Karpas-422 (cell line): Measurements from ENCODE around the gene CD180. TPM values are rescaled to one million over a fixed set of nuclear protein-coding genes. Genes with fewer than 3 reads are reported as not detected.

Experiments used
- DNase-seq: peaks from one replicate; pipeline ENCODE4 v3.0.0-alpha.2; 2015
- H2AFZ ChIP-seq: fragments of 200-600 bp; sonication (generic); 2 replicates; pipeline ENCODE4 v1.6.1; 2014; ENCODE audit warnings: antibody characterized with exemption, low read length, mixed read lengths
- H3K27ac ChIP-seq: fragments of 200-600 bp; sonication (generic); 2 replicates; pipeline ENCODE4 v1.5.1; 2014; ENCODE audit warnings: mild to moderate bottlenecking, low read length, moderate library complexity
- H3K27me3 ChIP-seq: fragments of 200-600 bp; sonication (generic); 2 replicates; pipeline ENCODE4 v1.6.1; 2014; ENCODE audit warnings: low read length, mixed read lengths
- H3K36me3 ChIP-seq: fragments of 200-600 bp; sonication (generic); 2 replicates; pipeline ENCODE4 v1.6.1; 2014; ENCODE audit warnings: low read length, mixed read lengths; ENCODE audit not compliant: insufficient read depth
- H3K4me1 ChIP-seq: fragments of 200-600 bp; sonication (generic); 2 replicates; pipeline ENCODE4 v1.6.1; 2014; ENCODE audit warnings: mild to moderate bottlenecking, low read length, mixed read lengths
- H3K4me2 ChIP-seq: fragments of 200-600 bp; sonication (generic); 2 replicates; pipeline ENCODE4 v1.6.1; 2014; ENCODE audit warnings: low read length, low read depth, mild to moderate bottlenecking; ENCODE audit not compliant: poor library complexity, severe bottlenecking
- H3K4me3 ChIP-seq: fragments of 200-600 bp; sonication (generic); 2 replicates; pipeline ENCODE4 v1.5.1; 2014; ENCODE audit warnings: mild to moderate bottlenecking, antibody characterized with exemption, low read length, mixed read lengths
- H3K79me2 ChIP-seq: fragments of 200-600 bp; sonication (generic); 2 replicates; pipeline ENCODE4 v1.6.1; 2014; ENCODE audit warnings: mild to moderate bottlenecking, low read length, mixed read lengths
- H3K9ac ChIP-seq: fragments of 200-600 bp; sonication (generic); 2 replicates; pipeline ENCODE4 v1.6.0; 2014; ENCODE audit warnings: low read length
- H3K9me2 ChIP-seq: fragments of 200-600 bp; sonication (generic), shearing (Covaris generic); replicated peaks from 2 replicates; pipeline ENCODE4 v1.6.0; 2014; ENCODE audit warnings: mild to moderate bottlenecking, low read length, moderate library complexity; ENCODE audit not compliant: insufficient read depth
- H3K9me3 ChIP-seq: fragments of 300-700, 200-600 bp; sonication (generic); 2 replicates; pipeline ENCODE4 v1.6.1; 2014; ENCODE audit warnings: low read length, mixed read lengths
- H4K20me1 ChIP-seq: fragments of 200-600 bp; sonication (generic); 2 replicates; pipeline ENCODE4 v1.6.1; 2014; ENCODE audit warnings: mild to moderate bottlenecking, antibody characterized with exemption, low read length, low read depth; ENCODE audit not compliant: insufficient read depth
- total RNA-seq: library from RNA; depleted of rRNA; stranded (reverse); fragments of >200 nt; shearing (Covaris generic); gene quantifications from 2 replicates; pipeline ENCODE4 v1.2.3, GENCODE V29; 2014; ENCODE audit warnings: low replicate concordance

Gene CD180
- total RNA-seq, 1 experiment from 2014 or later: 90.7 TPM

DNA sequence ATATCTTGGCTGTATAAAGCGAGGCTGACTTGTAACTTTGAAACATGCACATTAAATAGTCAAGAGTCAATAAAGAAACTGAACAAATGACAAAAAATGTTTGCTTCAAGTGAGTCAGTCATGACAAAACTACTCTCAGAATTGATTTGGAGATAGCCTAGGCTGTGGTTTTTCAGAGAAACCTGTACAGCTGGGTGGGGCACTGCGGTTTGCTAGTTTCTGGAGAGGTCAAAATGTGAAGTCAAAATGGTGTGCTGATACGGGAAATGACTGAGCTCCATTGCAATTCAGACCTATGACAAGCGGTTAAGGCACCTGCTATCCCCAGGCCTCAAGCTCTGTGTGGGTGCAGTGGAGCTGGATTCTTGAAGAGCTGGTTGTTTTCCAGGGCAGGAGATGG lies 10.3 kb upstream of the CD180 start:
- peak overlapping the region; percentile 13; the same call in 1 of the 2 replicates for H3K4me3 ChIP-seq
- no peaks in the 10 kb centered on the region for H3K9me3 ChIP-seq
- H3K79me2 ChIP-seq: no peaks in the 10 kb centered on the region
- peaks cover 77% of the 10 kb centered on the region for H3K4me1 ChIP-seq
- H3K27me3 ChIP-seq: no peaks in the 10 kb centered on the region
- peak; percentile 73 for DNase-seq
- H3K9me2 ChIP-seq: no peaks in the 10 kb centered on the region
- H3K9ac ChIP-seq: peak overlapping the region; percentile 16
- peak overlapping the region; percentile 87 for H3K27ac ChIP-seq
- H2AFZ ChIP-seq: peak overlapping the region; percentile 22; the same call in 1 of the 2 replicates
- H3K4me2 ChIP-seq: peak overlapping the region; percentile 67
- H4K20me1 ChIP-seq: no peaks in the 10 kb centered on the region
- no peaks in the 10 kb centered on the region for H3K36me3 ChIP-seq

DNA sequence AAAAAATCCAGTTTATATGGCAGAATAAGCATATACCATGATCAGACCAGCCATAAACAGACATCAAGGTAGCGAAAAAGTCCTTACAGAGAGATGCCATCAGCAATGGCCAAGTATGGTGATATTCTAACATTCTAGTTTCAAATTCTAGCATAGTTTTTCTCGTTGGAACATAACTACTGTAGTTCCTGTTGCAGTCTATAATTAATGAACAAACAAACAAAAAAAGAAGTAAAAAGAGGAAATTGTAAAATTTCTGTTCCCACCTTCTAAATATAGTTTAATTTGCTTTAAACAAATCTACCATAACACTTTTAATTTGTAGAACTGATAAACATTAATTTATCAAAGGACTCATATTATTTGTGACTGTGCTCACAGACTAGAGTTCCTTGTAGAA lies 9.9 kb upstream of the CD180 start:
- H4K20me1 ChIP-seq: no peaks in the 10 kb centered on the region
- H3K4me3 ChIP-seq: peak overlapping the region; percentile 13
- peak overlapping the region; percentile 87 for H3K27ac ChIP-seq
- peak overlapping the region; percentile 67 for H3K4me2 ChIP-seq
- no peaks in the 10 kb centered on the region for H3K9me2 ChIP-seq
- peak; percentile 61 for DNase-seq
- no peaks in the 10 kb centered on the region for H3K36me3 ChIP-seq
- peaks cover 79% of the 10 kb centered on the region for H3K4me1 ChIP-seq
- peak overlapping the region; percentile 61 for H3K9ac ChIP-seq
- H3K9me3 ChIP-seq: no peaks in the 10 kb centered on the region
- H2AFZ ChIP-seq: peak overlapping the region; percentile 71; the same call in 1 of the 2 replicates
- no peaks in the 10 kb centered on the region for H3K79me2 ChIP-seq
- H3K27me3 ChIP-seq: no peaks in the 10 kb centered on the region

DNA sequence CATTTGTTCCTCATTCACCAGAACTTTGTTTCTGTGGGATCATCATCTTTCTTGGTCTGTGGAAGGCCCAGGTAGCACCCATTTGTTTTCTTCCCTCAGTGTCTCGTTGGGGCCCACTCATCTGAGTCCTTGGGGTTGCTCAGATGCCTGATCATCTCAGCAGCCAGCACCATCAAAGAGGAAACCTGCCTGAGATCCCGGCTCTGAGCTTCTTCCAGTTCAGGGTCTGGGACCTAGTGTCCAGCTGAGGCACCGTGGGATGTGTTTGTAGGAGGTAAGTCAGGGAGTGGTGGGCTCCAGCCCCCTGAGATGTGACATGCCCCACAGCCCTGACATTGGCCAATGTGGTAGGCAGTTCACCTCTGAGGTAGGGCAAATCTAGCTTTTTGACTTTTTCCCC lies 9.4 kb upstream of the CD180 start:
- peak overlapping the region; percentile 67 for H3K4me2 ChIP-seq
- DNase-seq: peak; percentile 67
- H3K79me2 ChIP-seq: no peaks in the 10 kb centered on the region
- peak overlapping the region; percentile 13 for H3K4me3 ChIP-seq
- peak overlapping the region; percentile 87 for H3K27ac ChIP-seq
- H3K9me2 ChIP-seq: no peaks in the 10 kb centered on the region
- H4K20me1 ChIP-seq: no peaks in the 10 kb centered on the region
- peak overlapping the region; percentile 71 for H2AFZ ChIP-seq
- H3K9ac ChIP-seq: peak overlapping the region; percentile 61
- H3K9me3 ChIP-seq: no peaks in the 10 kb centered on the region
- H3K4me1 ChIP-seq: peaks cover 81% of the 10 kb centered on the region
- no peaks in the 10 kb centered on the region for H3K36me3 ChIP-seq
- H3K27me3 ChIP-seq: no peaks in the 10 kb centered on the region

DNA sequence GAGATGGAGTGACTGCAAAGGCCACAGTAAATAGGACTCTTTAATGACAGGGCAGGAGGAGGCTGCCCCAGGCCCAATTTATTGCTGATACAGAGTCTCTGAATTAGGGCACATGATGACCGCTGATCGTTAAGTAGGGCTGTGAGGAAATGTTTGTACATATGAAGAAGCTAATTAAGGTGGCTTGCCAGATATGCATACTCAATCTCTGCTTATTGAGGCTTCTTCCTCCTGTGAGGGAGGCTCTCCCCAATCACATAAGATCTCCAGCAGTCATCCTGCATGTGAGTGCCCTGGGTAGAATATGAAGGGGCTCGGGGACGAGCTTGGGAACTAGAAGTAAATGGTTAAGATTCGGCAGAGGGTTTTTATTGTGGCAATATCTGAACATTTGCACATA lies 8.2 kb upstream of the CD180 start:
- Histone ChIP-seq H3K4me3 (peak overlapping the region; percentile 40), H3K4me1 (peaks cover 92% of the 10 kb centered on the region), H3K27me3 (no peaks in the 10 kb centered on the region), H3K36me3 (no peaks in the 10 kb centered on the region), H3K9me3 (no peaks in the 10 kb centered on the region), H2AFZ (peak overlapping the region; percentile 71), H3K9me2 (no peaks in the 10 kb centered on the region), H3K9ac (peak overlapping the region; percentile 61), H3K27ac (peak overlapping the region; percentile 87), H3K79me2 (no peaks in the 10 kb centered on the region), H3K4me2 (peak overlapping the region; percentile 67), H4K20me1 (no peaks in the 10 kb centered on the region)
- DNase-seq: peak; percentile 59

DNA sequence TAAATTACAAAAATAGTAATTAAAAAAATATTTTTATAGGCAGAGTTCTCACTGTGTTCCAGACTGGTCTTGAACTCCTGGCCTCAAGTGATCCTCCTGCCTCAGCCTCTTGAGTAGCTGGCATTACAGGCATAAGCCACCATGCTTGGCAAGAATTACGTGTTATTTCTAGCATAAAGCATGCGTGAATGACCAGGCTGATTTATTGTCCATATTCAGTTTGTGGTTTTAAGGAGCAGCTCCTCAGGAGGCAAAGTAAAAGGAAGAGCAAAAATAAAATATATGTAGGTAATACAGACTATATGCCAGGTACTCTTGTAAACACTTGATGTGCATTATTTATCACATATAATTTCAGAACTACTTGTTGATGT lies 7.1 kb upstream of the CD180 start:
- Histone ChIP-seq H3K27me3 (no peaks in the 10 kb centered on the region), H3K4me2 (peak overlapping the region; percentile 67), H3K9ac (no peak overlapping the region), H3K79me2 (no peaks in the 10 kb centered on the region), H4K20me1 (no peaks in the 10 kb centered on the region), H3K9me3 (no peaks in the 10 kb centered on the region), H3K27ac (peak overlapping the region; percentile 87), H3K36me3 (no peaks in the 10 kb centered on the region), H3K4me1 (peaks cover 94% of the 10 kb centered on the region), H3K4me3 (no peak overlapping the region), H3K9me2 (no peaks in the 10 kb centered on the region), H2AFZ (no peak overlapping the region)
- no peak for DNase-seq

DNA sequence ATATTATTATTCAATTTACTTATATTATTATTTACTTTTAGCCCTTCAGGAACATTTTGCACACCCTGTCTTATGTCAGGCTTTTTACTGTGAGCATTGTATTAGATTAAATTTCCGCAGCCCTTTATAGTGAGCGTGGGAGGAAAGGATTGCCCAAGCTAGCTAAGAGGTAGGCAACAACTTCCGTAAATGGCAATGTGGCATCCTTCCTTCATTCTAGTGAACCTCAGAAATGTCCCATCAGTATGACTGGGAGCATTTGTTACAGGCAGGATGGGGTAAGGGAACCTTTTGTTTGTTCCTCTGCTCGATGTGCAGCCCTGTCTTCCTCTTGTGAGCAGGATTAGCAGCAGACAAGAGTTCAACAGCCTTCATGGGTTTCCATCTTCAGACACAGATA lies 6.2 kb upstream of the CD180 start:
- Histone ChIP-seq H4K20me1 (no peaks in the 10 kb centered on the region), H3K4me3 (no peak overlapping the region), H3K9me3 (no peaks in the 10 kb centered on the region), H2AFZ (peak overlapping the region; percentile 93), H3K4me2 (peak overlapping the region; percentile 34), H3K9ac (peak overlapping the region; percentile 48), H3K79me2 (0 out of 2 replicates have a peak, but pooled peaks cover 5% of the 10 kb centered on the region), H3K9me2 (no peaks in the 10 kb centered on the region), H3K36me3 (no peaks in the 10 kb centered on the region), H3K4me1 (peaks cover 94% of the 10 kb centered on the region), H3K27ac (peak overlapping the region; percentile 87), H3K27me3 (no peaks in the 10 kb centered on the region)
- DNase-seq: peak; percentile 69

DNA sequence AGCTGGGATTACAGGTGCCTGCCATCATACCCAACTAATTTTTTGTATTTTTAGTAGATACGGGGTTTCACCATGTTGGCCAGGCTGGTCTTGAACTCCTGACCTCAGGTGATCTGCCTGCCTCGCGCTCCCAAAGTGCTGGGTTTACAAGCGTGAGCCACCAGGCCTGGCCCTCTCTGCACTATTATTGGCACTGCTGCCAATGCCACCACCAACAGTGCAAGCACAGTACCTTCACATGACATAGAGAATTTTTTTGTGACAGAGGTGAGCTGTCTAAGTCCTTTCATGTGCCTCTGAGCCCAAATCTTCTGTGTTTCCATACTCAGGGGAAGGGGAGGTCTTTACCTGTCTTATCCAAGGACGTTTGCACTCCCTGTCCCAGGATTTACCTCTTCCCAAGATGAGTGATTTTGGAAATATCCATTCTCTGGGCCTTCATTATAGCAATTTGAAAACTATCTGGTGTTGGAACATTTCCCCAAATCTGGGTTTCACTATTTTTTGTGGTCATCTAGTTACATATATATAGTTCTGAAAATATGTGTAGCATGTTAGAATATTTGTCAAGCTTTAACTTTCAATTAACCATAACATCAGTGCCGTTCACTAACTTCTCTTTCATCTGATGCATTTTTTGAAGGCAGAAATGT lies 5.4 kb upstream of the CD180 start:
- no peak overlapping the region for H3K4me3 ChIP-seq
- H3K9ac ChIP-seq: peak overlapping the region; percentile 34
- peaks cover 94% of the 10 kb centered on the region for H3K4me1 ChIP-seq
- H4K20me1 ChIP-seq: no peaks in the 10 kb centered on the region
- H3K9me3 ChIP-seq: no peaks in the 10 kb centered on the region
- H3K27ac ChIP-seq: peak overlapping the region; percentile 87
- H3K4me2 ChIP-seq: peak overlapping the region; percentile 34
- H3K79me2 ChIP-seq: peaks cover 11% of the 10 kb centered on the region
- peak overlapping the region; percentile 65 for H2AFZ ChIP-seq
- no peaks in the 10 kb centered on the region for H3K36me3 ChIP-seq
- no peak for DNase-seq
- H3K27me3 ChIP-seq: no peaks in the 10 kb centered on the region
- H3K9me2 ChIP-seq: no peaks in the 10 kb centered on the region

DNA sequence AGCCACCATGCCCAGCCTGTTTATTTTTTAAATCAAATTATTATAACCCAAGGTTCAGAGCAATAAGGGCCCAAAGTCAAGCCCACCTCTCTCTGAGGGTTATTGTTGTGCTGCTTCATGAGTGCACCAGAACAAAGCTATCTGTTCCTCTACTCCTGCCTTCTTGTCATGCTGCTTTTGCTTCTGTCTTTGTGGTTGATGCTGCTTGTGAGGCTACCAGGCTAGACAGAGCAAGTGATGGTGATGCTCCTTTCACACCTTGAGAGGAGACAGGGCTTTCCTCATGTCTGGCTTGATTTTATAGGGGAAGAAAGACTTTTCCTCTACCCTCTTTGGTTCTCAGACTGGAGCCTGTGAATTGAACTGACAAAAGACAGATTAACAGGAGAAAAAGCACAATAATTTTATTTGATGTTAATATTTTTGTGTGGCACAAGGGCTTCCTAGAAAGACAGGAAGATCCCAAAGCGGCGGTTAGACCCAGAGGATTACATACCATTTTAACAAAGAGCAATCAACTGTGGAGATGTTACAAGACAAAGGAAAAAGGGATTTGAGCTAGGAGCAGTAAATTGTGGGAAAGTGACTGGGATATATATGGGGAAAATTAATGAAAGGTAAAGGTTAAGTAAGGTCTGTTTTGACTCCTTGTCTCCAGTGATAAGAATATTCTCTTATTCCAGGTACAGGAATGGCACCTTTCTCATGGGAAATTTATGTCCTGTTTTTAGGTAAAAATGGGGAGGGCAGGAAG lies 4.4 kb upstream of the CD180 start:
- no peak overlapping the region for H3K4me2 ChIP-seq
- no peaks in the 10 kb centered on the region for H3K9me2 ChIP-seq
- H3K36me3 ChIP-seq: no peaks in the 10 kb centered on the region
- H3K79me2 ChIP-seq: peaks cover 20% of the 10 kb centered on the region
- H3K9ac ChIP-seq: no peak overlapping the region
- H2AFZ ChIP-seq: no peak overlapping the region
- no peaks in the 10 kb centered on the region for H4K20me1 ChIP-seq
- H3K27me3 ChIP-seq: no peaks in the 10 kb centered on the region
- H3K4me3 ChIP-seq: no peak overlapping the region
- no peaks in the 10 kb centered on the region for H3K9me3 ChIP-seq
- peak overlapping the region; percentile 95 for H3K27ac ChIP-seq
- DNase-seq: peak; percentile 57
- H3K4me1 ChIP-seq: peaks cover 94% of the 10 kb centered on the region
